Activated naive CD4-positive, alpha-beta T cell treated with anti-CD3 and anti-CD28 coated beads, Interleukin-2, amount 10 ng/mL, durations not matched to agents 7 days and 5 days (primary cell): ENCODE measurements around the gene NPSR1.

Source experiments
- CTCF ChIA-PET: fragments of 350-600 bp; sonication (Branson Sonifier 250); formaldehyde crosslinking; loops from one replicate; lab custom pipeline; 2021; ENCODE audit warnings: antibody characterized with exemption; lab: Charles Lee
- DNase-seq: peaks from one replicate; pipeline ENCODE4 v3.0.0-alpha.2; 2020
- H3K27ac Mint-ChIP-seq: one replicate; pipeline ENCODE4 v1.8.0; 2021; ENCODE audit warnings: mild to moderate bottlenecking, moderate library complexity, mixed read lengths
- H3K27me3 Mint-ChIP-seq: one replicate; pipeline ENCODE4 v1.8.0; 2021; ENCODE audit warnings: mild to moderate bottlenecking, mixed read lengths
- H3K36me3 Mint-ChIP-seq: one replicate; pipeline ENCODE4 v1.8.0; 2021; ENCODE audit warnings: mixed read lengths
- H3K4me1 Mint-ChIP-seq: one replicate; pipeline ENCODE4 v1.8.0; 2021; ENCODE audit warnings: mixed read lengths
- H3K4me3 Mint-ChIP-seq: one replicate; pipeline ENCODE4 v1.8.0; 2021; ENCODE audit warnings: mild to moderate bottlenecking, moderate library complexity, mixed read lengths
- H3K9me3 Mint-ChIP-seq: one replicate; pipeline ENCODE4 v1.8.0; 2021; ENCODE audit warnings: mixed read lengths

NPSR1 gene

GRCh38 chr7:34675749-34676374 lies 17.8 kb downstream of the NPSR1 start:
- peak; percentile 26 for DNase-seq
- Mint-ChIP-seq H3K9me3 (no peaks in the 10 kb centered on the region), H3K27me3 (no peaks in the 10 kb centered on the region), H3K4me3 (no peak overlapping the region), H3K36me3 (no peaks in the 10 kb centered on the region), H3K4me1 (no peaks in the 10 kb centered on the region), H3K27ac (no peak overlapping the region)
- CTCF ChIA-PET: interaction anchor here (1.4 kb wide), 1 partner anchor 14 kb away, joined by 3 read pairs; no protein-coding TSS in a partner anchor

- no peak for DNase-seq
- CTCF ChIA-PET: no interaction called here
- Mint-ChIP-seq H3K27ac (no peak overlapping the region), H3K36me3 (no peaks in the 10 kb centered on the region), H3K4me1 (no peaks in the 10 kb centered on the region), H3K9me3 (no peaks in the 10 kb centered on the region), H3K27me3 (peaks cover 5% of the 10 kb centered on the region), H3K4me3 (no peak overlapping the region)
Measured at GRCh38 chr7:34677491-34677890, 19.5 kb downstream of the NPSR1 start.

- no peaks in the 10 kb centered on the region for H3K36me3 Mint-ChIP-seq
- CTCF ChIA-PET: no interaction called here
- H3K27ac Mint-ChIP-seq: no peak overlapping the region
- no peaks in the 10 kb centered on the region for H3K9me3 Mint-ChIP-seq
- H3K4me1 Mint-ChIP-seq: no peaks in the 10 kb centered on the region
- H3K4me3 Mint-ChIP-seq: no peak overlapping the region
- DNase-seq: no peak
- no peaks in the 10 kb centered on the region for H3K27me3 Mint-ChIP-seq
Measured at GRCh38 chr7:34687529-34687928, 29.5 kb downstream of the NPSR1 start.

- H3K27me3 Mint-ChIP-seq: no peaks in the 10 kb centered on the region
- peaks cover 4% of the 10 kb centered on the region for H3K9me3 Mint-ChIP-seq
- no peak for DNase-seq
- no peaks in the 10 kb centered on the region for H3K4me1 Mint-ChIP-seq
- H3K4me3 Mint-ChIP-seq: no peak overlapping the region
- CTCF ChIA-PET: no interaction called here
- H3K27ac Mint-ChIP-seq: no peak overlapping the region
- H3K36me3 Mint-ChIP-seq: no peaks in the 10 kb centered on the region
Measured at GRCh38 chr7:34696415-34696814, 38.4 kb downstream of the NPSR1 start.

- CTCF ChIA-PET: no interaction called here
- H3K27me3 Mint-ChIP-seq: no peaks in the 10 kb centered on the region
Measured at GRCh38 chr7:34709771-34710170, 51.8 kb downstream of the NPSR1 start.

GRCh38 chr7:34718867-34719266 lies 60.8 kb downstream of the NPSR1 start:
- Mint-ChIP-seq H3K36me3 (no peaks in the 10 kb centered on the region), H3K4me3 (no peak overlapping the region), H3K9me3 (no peaks in the 10 kb centered on the region), H3K4me1 (peaks cover 17% of the 10 kb centered on the region), H3K27me3 (no peaks in the 10 kb centered on the region), H3K27ac (no peak overlapping the region)
- CTCF ChIA-PET: no interaction called here
- no peak for DNase-seq

More at GRCh38 chr7:34709771-34710170, 51.8 kb downstream of the NPSR1 start:
- Mint-ChIP-seq H3K9me3 (no peaks in the 10 kb centered on the region), H3K4me3 (no peak overlapping the region), H3K27ac (no peak overlapping the region), H3K4me1 (no peaks in the 10 kb centered on the region), H3K36me3 (no peaks in the 10 kb centered on the region)
- DNase-seq: no peak

- Mint-ChIP-seq H3K27ac (no peak overlapping the region), H3K9me3 (no peaks in the 10 kb centered on the region), H3K4me3 (no peak overlapping the region), H3K36me3 (no peaks in the 10 kb centered on the region), H3K27me3 (no peaks in the 10 kb centered on the region), H3K4me1 (peaks cover 25% of the 10 kb centered on the region)
- DNase-seq: no peak
- CTCF ChIA-PET: no interaction called here
Measured at GRCh38 chr7:34719636-34720035, 61.6 kb downstream of the NPSR1 start.

- Mint-ChIP-seq H3K27me3 (no peaks in the 10 kb centered on the region), H3K4me3 (no peak overlapping the region), H3K9me3 (no peaks in the 10 kb centered on the region), H3K27ac (no peak overlapping the region), H3K36me3 (no peaks in the 10 kb centered on the region), H3K4me1 (peaks cover 25% of the 10 kb centered on the region)
- no peak for DNase-seq
- CTCF ChIA-PET: no interaction called here
Measured at GRCh38 chr7:34720289-34720688, 62.3 kb downstream of the NPSR1 start.

- Mint-ChIP-seq H3K27ac (no peak overlapping the region), H3K36me3 (no peaks in the 10 kb centered on the region), H3K4me3 (no peak overlapping the region), H3K9me3 (no peaks in the 10 kb centered on the region), H3K4me1 (peaks cover 23% of the 10 kb centered on the region), H3K27me3 (no peaks in the 10 kb centered on the region)
- DNase-seq: no peak
- CTCF ChIA-PET: no interaction called here
Measured at GRCh38 chr7:34723338-34723737, 65.3 kb downstream of the NPSR1 start.

- no peak for DNase-seq
- Mint-ChIP-seq H3K4me3 (no peak overlapping the region), H3K9me3 (no peaks in the 10 kb centered on the region), H3K36me3 (no peaks in the 10 kb centered on the region), H3K4me1 (peaks cover 17% of the 10 kb centered on the region), H3K27me3 (no peaks in the 10 kb centered on the region), H3K27ac (peak overlapping the region; percentile 71)
- CTCF ChIA-PET: no interaction called here
Measured at GRCh38 chr7:34723866-34724490, 66.0 kb downstream of the NPSR1 start.

- Mint-ChIP-seq H3K27ac (no peak overlapping the region), H3K27me3 (no peaks in the 10 kb centered on the region), H3K36me3 (no peaks in the 10 kb centered on the region), H3K9me3 (no peaks in the 10 kb centered on the region), H3K4me3 (no peak overlapping the region), H3K4me1 (peaks cover 13% of the 10 kb centered on the region)
- no peak for DNase-seq
- CTCF ChIA-PET: interaction anchor here (0.7 kb wide), 1 partner anchor 902 kb away, joined by 3 read pairs; no protein-coding TSS in a partner anchor
Measured at GRCh38 chr7:34726221-34726620, 68.2 kb downstream of the NPSR1 start.

GRCh38 chr7:34727464-34727995 lies 69.5 kb downstream of the NPSR1 start:
- H3K4me3 Mint-ChIP-seq: no peak overlapping the region
- no peaks in the 10 kb centered on the region for H3K27me3 Mint-ChIP-seq
- peaks cover 12% of the 10 kb centered on the region for H3K4me1 Mint-ChIP-seq

GRCh38 chr7:34728156-34728555 lies 70.1 kb downstream of the NPSR1 start:
- Mint-ChIP-seq H3K36me3 (no peaks in the 10 kb centered on the region), H3K4me1 (peaks cover 10% of the 10 kb centered on the region), H3K4me3 (no peak overlapping the region), H3K27ac (no peak overlapping the region), H3K27me3 (no peaks in the 10 kb centered on the region), H3K9me3 (no peaks in the 10 kb centered on the region)
- CTCF ChIA-PET: no interaction called here
- no peak for DNase-seq

More at GRCh38 chr7:34727464-34727995, 69.5 kb downstream of the NPSR1 start:
- no peak for DNase-seq
- Mint-ChIP-seq H3K9me3 (no peaks in the 10 kb centered on the region), H3K36me3 (no peaks in the 10 kb centered on the region), H3K27ac (no peak overlapping the region)
- CTCF ChIA-PET: no interaction called here

- CTCF ChIA-PET: no interaction called here
- Mint-ChIP-seq H3K27me3 (peaks cover 11% of the 10 kb centered on the region), H3K27ac (no peak overlapping the region), H3K4me1 (no peaks in the 10 kb centered on the region), H3K36me3 (no peaks in the 10 kb centered on the region), H3K4me3 (no peak overlapping the region), H3K9me3 (no peaks in the 10 kb centered on the region)
- DNase-seq: no peak
Measured at GRCh38 chr7:34734771-34735170, 76.8 kb downstream of the NPSR1 start.

- Mint-ChIP-seq H3K4me1 (no peaks in the 10 kb centered on the region), H3K27ac (no peak overlapping the region), H3K4me3 (no peak overlapping the region), H3K36me3 (no peaks in the 10 kb centered on the region), H3K27me3 (peaks cover 18% of the 10 kb centered on the region), H3K9me3 (no peaks in the 10 kb centered on the region)
- no peak for DNase-seq
- CTCF ChIA-PET: no interaction called here
Measured at GRCh38 chr7:34735526-34735925, 77.5 kb downstream of the NPSR1 start.
